ENCODE data around the gene LTO1. TPM values are rescaled to one million over a fixed set of nuclear protein-coding genes. Genes with fewer than 3 reads are reported as not detected.
A peak's percentile ranks its signal among the peaks of the same experiment; 100 is the strongest.
"Not testable (repeated sequence)": the region's sequence is repeated elsewhere in the genome, so short reads cannot be mapped to it uniquely, and the experiment has no call there.

Gene LTO1
- polyA plus RNA-seq, 2 of the 4 experiments (the other 2 are of a cell fraction), result 25.1 to 27.0 TPM

DNA sequence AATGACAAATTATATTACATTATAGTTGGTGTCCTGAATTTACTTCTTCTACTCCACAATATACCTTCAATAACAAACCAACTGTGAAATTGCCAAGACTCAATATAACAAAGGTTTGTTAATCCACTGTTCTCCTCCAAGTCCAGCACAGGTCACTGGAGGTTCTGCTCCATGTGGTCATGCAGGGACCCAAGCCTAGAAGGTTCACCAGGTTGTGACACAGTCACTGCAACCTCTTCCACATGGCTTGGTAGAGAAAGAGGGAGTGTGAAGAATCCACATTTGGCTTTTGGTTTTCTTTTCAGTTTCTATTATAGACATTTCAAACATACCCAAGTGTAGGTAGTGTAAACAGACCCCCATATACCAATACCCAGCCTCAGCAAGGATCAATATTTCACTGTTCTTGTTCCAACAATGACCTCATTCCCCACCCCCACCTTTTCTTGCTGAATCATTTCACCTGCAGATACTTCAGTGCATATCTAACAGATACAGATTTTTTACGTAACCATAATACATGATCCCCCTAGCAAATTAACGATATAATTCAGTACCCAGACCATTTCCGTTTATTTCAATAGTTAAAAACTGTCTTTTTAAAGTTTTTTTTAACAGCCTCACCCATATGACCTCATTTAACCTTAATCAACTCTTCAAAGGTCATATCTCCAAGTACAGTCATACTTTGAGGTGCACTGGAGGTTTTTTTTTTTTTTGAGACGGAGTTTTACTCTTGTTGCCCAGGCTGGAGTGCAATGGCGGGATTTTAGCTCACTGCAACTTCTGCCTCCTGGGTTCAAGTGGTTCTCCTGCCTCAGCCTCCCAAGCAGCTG, 14.5 kb upstream of the LTO1 start:
- POLR2A ChIA-PET, result no interaction called here
- 87% methylated on average over 5 of the region's 5 CpGs for WGBS (ENCODE audit: missing lambda C conversion rate)
- no peak for DNase-seq (ENCODE audit: low read depth in 1 of 2, low spot score in 1 of 2)

DNA sequence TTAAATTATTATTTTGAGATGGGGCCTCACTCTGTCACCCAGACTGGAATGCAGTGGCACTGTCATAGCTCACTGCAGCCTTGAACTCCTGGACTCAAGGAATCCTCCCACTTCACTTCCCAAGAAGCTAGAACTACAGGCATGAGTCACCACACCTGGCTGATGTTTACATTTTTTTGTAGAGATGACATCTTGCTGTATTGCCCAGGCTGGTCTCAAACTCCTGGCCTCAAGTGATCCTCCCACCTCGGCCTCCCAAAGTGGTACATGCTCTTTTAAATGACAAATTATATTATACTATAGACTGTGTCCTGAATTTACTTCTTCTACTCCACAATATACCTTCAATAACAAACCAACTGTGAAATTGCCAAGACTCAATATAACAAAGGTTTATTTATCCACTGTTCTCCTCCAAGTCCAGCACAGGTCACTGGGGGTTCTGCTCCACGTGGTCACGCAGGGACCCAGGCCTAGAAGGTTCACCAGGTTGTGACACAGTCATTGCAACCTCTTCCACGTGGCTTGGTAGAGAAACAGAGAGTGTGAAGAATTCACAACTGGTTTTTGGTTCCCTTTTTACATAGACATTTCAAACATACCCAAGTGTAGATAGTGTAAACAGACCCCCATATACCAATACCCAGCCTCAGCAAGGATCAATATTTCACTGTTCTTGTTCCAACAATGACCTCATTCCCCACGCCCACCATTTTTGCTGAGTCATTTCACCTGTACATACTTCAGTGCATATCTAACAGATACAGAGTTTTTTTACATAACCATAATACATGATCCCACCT, 13.0 kb upstream of the LTO1 start:
- FAIRE-seq, result not testable (repeated sequence)

More for the DNA sequence above, 14.5 kb upstream of the LTO1 start:
- FAIRE-seq, result no peak
- Histone ChIP-seq H3K4me1 (peaks cover 19% of the 10 kb centered on the region; the same call in 2 of the 3 replicates), H3K4me3 (no peak overlapping the region), H3K4me2 (no peak overlapping the region), H3K9me3 (peaks cover 9% of the 10 kb centered on the region; the same call in 1 of the 3 replicates), H3K27ac (peak overlapping the region in 1 of 2 experiments; percentile 61; a peak in 3 of 6 replicates)
- TF ChIP-seq RARB (CRISPR knock-in tag; IDR thresholded peaks at IDR 0.05) (no peak), MAFK (IDR thresholded peaks at IDR 0.05; ENCODE audit: partially characterized antibody) (no peak), NFE2L2 (conservative IDR thresholded peaks at IDR 0.05; ENCODE audit: low read length) (no peak), CHD4 (IDR thresholded peaks at IDR 0.05; ENCODE audit: borderline replicate concordance) (no peak), EHF (CRISPR knock-in tag; IDR thresholded peaks at IDR 0.05) (no peak), ZC3H11A (IDR thresholded peaks at IDR 0.05) (no peak), FOSB (CRISPR knock-in tag; IDR thresholded peaks at IDR 0.05) (no peak), RCOR1 (IDR thresholded peaks at IDR 0.05; ENCODE audit: low read depth, low read length) (no peak), EP300 (IDR thresholded peaks at IDR 0.05) (no peak)
- TF ChIP-seq, protein P1, sequence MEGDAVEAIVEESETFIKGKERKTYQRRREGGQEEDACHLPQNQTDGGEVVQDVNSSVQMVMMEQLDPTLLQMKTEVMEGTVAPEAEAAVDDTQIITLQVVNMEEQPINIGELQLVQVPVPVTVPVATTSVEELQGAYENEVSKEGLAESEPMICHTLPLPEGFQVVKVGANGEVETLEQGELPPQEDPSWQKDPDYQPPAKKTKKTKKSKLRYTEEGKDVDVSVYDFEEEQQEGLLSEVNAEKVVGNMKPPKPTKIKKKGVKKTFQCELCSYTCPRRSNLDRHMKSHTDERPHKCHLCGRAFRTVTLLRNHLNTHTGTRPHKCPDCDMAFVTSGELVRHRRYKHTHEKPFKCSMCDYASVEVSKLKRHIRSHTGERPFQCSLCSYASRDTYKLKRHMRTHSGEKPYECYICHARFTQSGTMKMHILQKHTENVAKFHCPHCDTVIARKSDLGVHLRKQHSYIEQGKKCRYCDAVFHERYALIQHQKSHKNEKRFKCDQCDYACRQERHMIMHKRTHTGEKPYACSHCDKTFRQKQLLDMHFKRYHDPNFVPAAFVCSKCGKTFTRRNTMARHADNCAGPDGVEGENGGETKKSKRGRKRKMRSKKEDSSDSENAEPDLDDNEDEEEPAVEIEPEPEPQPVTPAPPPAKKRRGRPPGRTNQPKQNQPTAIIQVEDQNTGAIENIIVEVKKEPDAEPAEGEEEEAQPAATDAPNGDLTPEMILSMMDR (IDR thresholded peaks at IDR 0.05), result no peak
- TF ChIP-seq, protein P2, sequence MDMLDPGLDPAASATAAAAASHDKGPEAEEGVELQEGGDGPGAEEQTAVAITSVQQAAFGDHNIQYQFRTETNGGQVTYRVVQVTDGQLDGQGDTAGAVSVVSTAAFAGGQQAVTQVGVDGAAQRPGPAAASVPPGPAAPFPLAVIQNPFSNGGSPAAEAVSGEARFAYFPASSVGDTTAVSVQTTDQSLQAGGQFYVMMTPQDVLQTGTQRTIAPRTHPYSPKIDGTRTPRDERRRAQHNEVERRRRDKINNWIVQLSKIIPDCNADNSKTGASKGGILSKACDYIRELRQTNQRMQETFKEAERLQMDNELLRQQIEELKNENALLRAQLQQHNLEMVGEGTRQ (IDR thresholded peaks at IDR 0.05), result no peak
- TF ChIP-seq, protein P3, sequence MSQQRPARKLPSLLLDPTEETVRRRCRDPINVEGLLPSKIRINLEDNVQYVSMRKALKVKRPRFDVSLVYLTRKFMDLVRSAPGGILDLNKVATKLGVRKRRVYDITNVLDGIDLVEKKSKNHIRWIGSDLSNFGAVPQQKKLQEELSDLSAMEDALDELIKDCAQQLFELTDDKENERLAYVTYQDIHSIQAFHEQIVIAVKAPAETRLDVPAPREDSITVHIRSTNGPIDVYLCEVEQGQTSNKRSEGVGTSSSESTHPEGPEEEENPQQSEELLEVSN (IDR thresholded peaks at IDR 0.05; ENCODE audit: borderline replicate concordance, low read depth), result no peak
- TF ChIP-seq, protein P4, sequence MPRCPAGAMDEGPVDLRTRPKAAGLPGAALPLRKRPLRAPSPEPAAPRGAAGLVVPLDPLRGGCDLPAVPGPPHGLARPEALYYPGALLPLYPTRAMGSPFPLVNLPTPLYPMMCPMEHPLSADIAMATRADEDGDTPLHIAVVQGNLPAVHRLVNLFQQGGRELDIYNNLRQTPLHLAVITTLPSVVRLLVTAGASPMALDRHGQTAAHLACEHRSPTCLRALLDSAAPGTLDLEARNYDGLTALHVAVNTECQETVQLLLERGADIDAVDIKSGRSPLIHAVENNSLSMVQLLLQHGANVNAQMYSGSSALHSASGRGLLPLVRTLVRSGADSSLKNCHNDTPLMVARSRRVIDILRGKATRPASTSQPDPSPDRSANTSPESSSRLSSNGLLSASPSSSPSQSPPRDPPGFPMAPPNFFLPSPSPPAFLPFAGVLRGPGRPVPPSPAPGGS (IDR thresholded peaks at IDR 0.05), result no peak
- no peak for ATAC-seq
- CTCF ChIA-PET, result interaction anchor here (0.6 to 2.0 kb wide), 4 partner anchors 101 to 412 kb away, joined by 3 to 5 read pairs (median 4); no protein-coding TSS in a partner anchor

More for the DNA sequence above, 13.0 kb upstream of the LTO1 start:
- POLR2A ChIA-PET; H3K4me3 ChIP-seq; H3K4me2 ChIP-seq; H3K9me3 ChIP-seq; ATAC-seq; CTCF ChIA-PET; TF ChIP-seq FOSL2 (IDR thresholded peaks at IDR 0.05): not testable (repeated sequence)
- H3K27ac ChIP-seq, result peak overlapping the region; percentile 56 to 61
- TF ChIP-seq MAFK (IDR thresholded peaks at IDR 0.05; ENCODE audit: partially characterized antibody), result peak; percentile 96
- TF ChIP-seq NFE2L2 (conservative IDR thresholded peaks at IDR 0.05; ENCODE audit: low read length), result peak; percentile 97
- peak; percentile 52; the same call in 1 of the 2 replicates for TF ChIP-seq FOSL2 (CRISPR knock-in tag; IDR thresholded peaks at IDR 0.05)
- TF ChIP-seq, protein P5, sequence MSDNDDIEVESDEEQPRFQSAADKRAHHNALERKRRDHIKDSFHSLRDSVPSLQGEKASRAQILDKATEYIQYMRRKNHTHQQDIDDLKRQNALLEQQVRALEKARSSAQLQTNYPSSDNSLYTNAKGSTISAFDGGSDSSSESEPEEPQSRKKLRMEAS (IDR thresholded peaks at IDR 0.05), result peak; percentile 41; the same call in 1 of the 2 replicates
- WGBS (ENCODE audit: missing lambda C conversion rate), result 69% methylated on average over 5 of the region's 5 CpGs
- DNase-seq (ENCODE audit: low read depth in 1 of 2, low spot score in 1 of 2), result peak in 1 of 2 experiments; percentile 55
- peaks cover 19% of the 10 kb centered on the region; the same call in 2 of the 3 replicates for H3K4me1 ChIP-seq

All from A549 (cell line).